H1 (cell line): ENCODE measurements around the gene MOGAT2. TPM values are rescaled to one million over a fixed set of nuclear protein-coding genes. Genes with fewer than 3 reads are reported as not detected.

Source experiments
- CTCF ChIA-PET: fragments of 300-600 bp; sonication (Branson Sonifier 250); formaldehyde crosslinking; loops from one replicate; lab custom pipeline; 2021; ENCODE audit not compliant: partially characterized antibody; lab: Charles Lee
- POLR2A ChIA-PET: fragments of 300-600 bp; sonication (Branson Sonifier 250); formaldehyde crosslinking; loops from one replicate; lab custom pipeline; 2021; ENCODE audit warnings: inconsistent platforms; ENCODE audit not compliant: partially characterized antibody; lab: Charles Lee
- DNase-seq, 2 experiments: peaks; one replicate each; pipeline versions ENCODE4 v3.0.0 to v3.0.0-alpha.2; 2010 to 2022; ENCODE audit warnings: low spot score in 2 of 2, low read depth in 1 of 2, mixed read lengths in 1 of 2
- FAIRE-seq: peaks from 2 replicates; lab custom pipeline; 2011; peaks lifted over from hg19 to GRCh38; lab: Jason Lieb, UNC
- H2AFZ ChIP-seq: 2 replicates; pipeline ENCODE4 v1.8.1; 2012; ENCODE audit warnings: low read length, inconsistent platforms
- H2AK5ac ChIP-seq: 2 replicates; pipeline ENCODE4 v1.6.1; 2013; ENCODE audit warnings: low read depth, low read length
- H2BK120ac ChIP-seq: replicated peaks from 2 replicates; pipeline ENCODE3; 2013; ENCODE audit warnings: low read depth, low read length, inconsistent platforms
- H2BK12ac ChIP-seq: 2 replicates; pipeline ENCODE4 v1.6.1; 2013; ENCODE audit warnings: low read depth, low read length
- H2BK15ac ChIP-seq: 2 replicates; pipeline ENCODE4 v1.6.1; 2013; ENCODE audit warnings: low read length
- H2BK20ac ChIP-seq: 2 replicates; pipeline ENCODE4 v1.6.1; 2013; ENCODE audit warnings: low read length
- H2BK5ac ChIP-seq: 2 replicates; pipeline ENCODE4 v1.6.1; 2013; ENCODE audit warnings: low read depth, low read length
- H3K14ac ChIP-seq: 2 replicates; pipeline ENCODE4 v1.6.1; 2013; ENCODE audit warnings: inconsistent platforms; ENCODE audit not compliant: insufficient read length
- H3K18ac ChIP-seq: 2 replicates; pipeline ENCODE4 v1.6.1; 2013; ENCODE audit warnings: low read length; ENCODE audit errors: extremely low read depth
- H3K23ac ChIP-seq: 2 replicates; pipeline ENCODE4 v1.6.1; 2013; ENCODE audit warnings: inconsistent platforms; ENCODE audit not compliant: insufficient read length
- H3K23me2 ChIP-seq: 2 replicates; pipeline ENCODE4 v1.6.1; 2013; ENCODE audit warnings: low read depth, low read length
- H3K27ac ChIP-seq: 2 replicates; pipeline ENCODE4 v1.6.1; 2011; ENCODE audit warnings: low read depth, low read length, inconsistent platforms
- H3K27me3 ChIP-seq, 4 experiments: replicated peaks in 1 of 4; 1 replicate in 1 of 4; 2 replicates in 3 of 4; pipeline versions ENCODE4 v1.6.1 to v1.8.1; 2011 to 2013; ENCODE audit warnings: low read length in 3 of 4, mild to moderate bottlenecking in 3 of 4, inconsistent platforms in 2 of 4, mixed read lengths in 2 of 4, moderate library complexity in 1 of 4; ENCODE audit not compliant: control insufficient read depth in 3 of 4, insufficient read depth in 3 of 4; ENCODE audit errors: extremely low read depth in 1 of 4
- H3K36me3 ChIP-seq, 4 experiments: 2 replicates each; pipeline versions ENCODE4 v1.6.1 to v1.8.1; 2011 to 2013; ENCODE audit warnings: mild to moderate bottlenecking in 4 of 4, low read length in 3 of 4, moderate library complexity in 2 of 4, control low read depth in 1 of 4, inconsistent platforms in 1 of 4; ENCODE audit not compliant: insufficient read depth in 4 of 4, control insufficient read depth in 2 of 4
- H3K4ac ChIP-seq: replicated peaks from 2 replicates; pipeline ENCODE3; 2013; ENCODE audit warnings: low read length, low read depth, mixed read lengths, inconsistent platforms; ENCODE audit not compliant: insufficient read length
- H3K4me1 ChIP-seq, 4 experiments: replicated peaks in 1 of 4; 1 replicate in 1 of 4; 2 replicates in 3 of 4; pipeline versions ENCODE4 v1.6.1 to v1.8.1; 2011 to 2013; ENCODE audit warnings: low read length in 3 of 4, inconsistent platforms in 2 of 4, mixed read lengths in 1 of 4; ENCODE audit not compliant: insufficient read depth in 4 of 4, control insufficient read depth in 3 of 4
- H3K4me2 ChIP-seq, 2 experiments: 2 replicates each; pipeline versions ENCODE4 v1.6.1 to v1.8.1; 2011 to 2013; ENCODE audit warnings: low read depth in 2 of 2, low read length in 2 of 2, control low read depth in 1 of 2, inconsistent platforms in 1 of 2, mild to moderate bottlenecking in 1 of 2; ENCODE audit not compliant: insufficient read depth in 1 of 2
- H3K4me3 ChIP-seq, 4 experiments: fragments of 200-600, 300-600 bp in 1 of 4; sonication (generic), shearing (Covaris generic), sonication (Bioruptor Twin) in 1 of 4; 2 replicates each; pipeline versions ENCODE4 v1.5.1 to v1.8.1; 2011 to 2016; ENCODE audit warnings: low read length in 4 of 4, low read depth in 3 of 4, control low read depth in 2 of 4, inconsistent platforms in 2 of 4, mild to moderate bottlenecking in 2 of 4, mixed read lengths in 1 of 4, moderate library complexity in 1 of 4; ENCODE audit not compliant: insufficient read depth in 2 of 4; ENCODE audit errors: extremely low read depth in 1 of 4
- H3K56ac ChIP-seq: replicated peaks from 2 replicates; pipeline ENCODE3; 2013; ENCODE audit warnings: low read depth, mild to moderate bottlenecking, mixed read lengths, low read length, inconsistent platforms; ENCODE audit not compliant: insufficient read length
- H3K79me1 ChIP-seq: 2 replicates; pipeline ENCODE4 v1.6.1; 2013; ENCODE audit warnings: low read depth, low read length, control low read depth
- H3K79me2 ChIP-seq, 2 experiments: 2 replicates each; pipeline versions ENCODE4 v1.6.1 to v1.8.1; 2012 to 2013; ENCODE audit warnings: low read length in 2 of 2, mild to moderate bottlenecking in 2 of 2, inconsistent platforms in 1 of 2; ENCODE audit not compliant: insufficient read depth in 2 of 2, control insufficient read depth in 1 of 2
- H3K9ac ChIP-seq, 4 experiments: replicated peaks in 1 of 4; 1 replicate in 1 of 4; 2 replicates in 3 of 4; pipeline versions ENCODE4 v1.6.1 to v1.8.1; 2011 to 2013; ENCODE audit warnings: low read depth in 3 of 4, low read length in 3 of 4, control low read depth in 2 of 4, mild to moderate bottlenecking in 2 of 4, moderate library complexity in 2 of 4, inconsistent platforms in 1 of 4; ENCODE audit errors: extremely low read depth in 1 of 4
- H3K9me3 ChIP-seq, 2 experiments: 2 replicates each; pipeline versions ENCODE4 v1.6.1 to v1.8.1; 2012 to 2013; ENCODE audit warnings: mild to moderate bottlenecking in 2 of 2, moderate library complexity in 2 of 2, control low read depth in 1 of 2, inconsistent platforms in 1 of 2, low read depth in 1 of 2, low read length in 1 of 2, mixed read lengths in 1 of 2; ENCODE audit not compliant: insufficient read depth in 2 of 2
- H4K20me1 ChIP-seq, 2 experiments: replicated peaks in 1 of 2; 2 replicates each; pipeline versions ENCODE3 to v1.8.1; 2011 to 2013; ENCODE audit warnings: inconsistent platforms in 2 of 2, low read length in 2 of 2, mild to moderate bottlenecking in 1 of 2; ENCODE audit not compliant: insufficient read depth in 2 of 2, control insufficient read depth in 1 of 2
- H4K5ac ChIP-seq: 2 replicates; pipeline ENCODE4 v1.6.1; 2013; ENCODE audit warnings: low read length, low read depth, mixed read lengths, inconsistent platforms; ENCODE audit not compliant: insufficient read length
- H4K8ac ChIP-seq: 2 replicates; pipeline ENCODE4 v1.8.0; 2013; ENCODE audit warnings: mild to moderate bottlenecking, moderate library complexity, low read length, inconsistent platforms; ENCODE audit not compliant: insufficient read depth; ENCODE audit errors: extremely low read depth
- H4K91ac ChIP-seq: replicated peaks from 2 replicates; pipeline ENCODE3; 2013; ENCODE audit warnings: low read length, mixed read lengths, inconsistent platforms; ENCODE audit not compliant: insufficient read length
- FOSL1 ChIP-seq: IDR thresholded peaks from 2 replicates; pipeline ENCODE4 v1.6.1; 2011; ENCODE audit warnings: mild to moderate bottlenecking, low read depth, low read length, moderate library complexity; ENCODE audit not compliant: insufficient read depth
- SIRT6 ChIP-seq: IDR thresholded peaks from one replicate; pipeline ENCODE4 v1.7.1; 2012; ENCODE audit warnings: low read length, inconsistent platforms
- WGBS, 2 experiments: shearing (Covaris generic) in 1 of 2; methylation state at CpG; one replicate each; pipeline versions ENCODE4 v1.1.6 to v1.1.7; 2013 to 2015; ENCODE audit warnings: low lambda C conversion rate in 2 of 2, mixed read lengths in 2 of 2, inconsistent platforms in 1 of 2, low coverage in 1 of 2, missing lambda C conversion rate in 1 of 2; ENCODE audit not compliant: insufficient replicate concordance in 2 of 2, insufficient coverage in 1 of 2, insufficient read length in 1 of 2; ENCODE audit errors: extremely low coverage in 1 of 2, missing lambda C conversion rate in 1 of 2; 5-methylcytosine and 5-hydroxymethylcytosine counted together
- polyA plus RNA-seq, 7 experiments: library from polyadenylated mRNA; depleted of rRNA in 3 of 7; stranded (reverse) in 5 of 7; unstranded in 2 of 7; fragments of >200 nt in 5 of 7; fragments of 200-250 nt in 2 of 7; gene quantifications; 1 replicate in 5 of 7; 2 replicates in 1 of 7; 4 replicates in 1 of 7; pipeline versions ENCODE4 v1.2.1 to v1.2.3, GENCODE V29; 2011 to 2013; ENCODE audit warnings: missing spikeins in 2 of 7, mixed read lengths in 2 of 7
- total RNA-seq: library from RNA; stranded (reverse); fragmentation: NEBNext Ultra II Directional; extraction: Animal tissue kit (Norgen Biotek cat#: 25700); gene quantifications from 2 replicates; pipeline ENCODE4 v1.2.1, GENCODE V29; 2021
- TF ChIP-seq, protein P1 (sequence below), 3 experiments: IDR thresholded peaks; 1 replicate in 2 of 3; 2 replicates in 1 of 3; pipeline versions ENCODE4 v1.5.1 to v1.6.1; 2011; ENCODE audit warnings: low read length in 3 of 3, mild to moderate bottlenecking in 3 of 3, inconsistent platforms in 2 of 3, low read depth in 1 of 3, moderate library complexity in 1 of 3; ENCODE audit not compliant: insufficient read depth in 1 of 3; ENCODE audit errors: control extremely low read depth in 1 of 3
- TF ChIP-seq, protein P2 (sequence below): IDR thresholded peaks from 2 replicates; pipeline ENCODE4 v1.6.1; 2012; ENCODE audit warnings: inconsistent platforms

Gene MOGAT2
- total and polyA plus RNA-seq, 2 of the 8 experiments (the other 6 are each of a cell fraction or from before 2014, with no cell fraction given): not detected

DNA sequence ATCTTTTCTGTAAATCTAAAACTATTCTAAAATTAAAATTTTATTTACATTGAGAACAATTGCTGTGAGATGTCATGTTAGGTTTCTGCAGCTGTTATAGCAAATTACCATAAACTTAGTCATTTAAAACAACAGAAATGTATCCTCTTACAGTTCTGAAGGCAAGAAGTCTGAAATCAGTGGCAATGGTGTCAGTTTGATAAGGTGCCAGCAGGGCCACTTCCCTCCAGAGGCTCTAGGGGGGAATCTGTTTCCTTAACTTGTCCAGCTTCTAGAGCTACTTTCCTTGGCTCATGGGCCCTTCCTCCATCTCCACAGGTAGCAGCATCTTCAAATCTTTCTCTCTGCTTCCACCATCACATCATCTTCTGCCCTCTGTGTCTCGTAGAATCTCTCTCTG is 23.0 kb downstream of the MOGAT2 start:
- no peaks in the 10 kb centered on the region for H3K4me1 ChIP-seq
- no peak overlapping the region for H4K91ac ChIP-seq
- H4K5ac ChIP-seq: no peak overlapping the region
- no peak overlapping the region for H2BK120ac ChIP-seq
- no peaks in the 10 kb centered on the region for H3K23me2 ChIP-seq
- H3K9me3 ChIP-seq: no peaks in the 10 kb centered on the region
- H2AK5ac ChIP-seq: no peak overlapping the region
- no peaks in the 10 kb centered on the region; a peak in 1 of 7 replicates for H3K27me3 ChIP-seq
- H3K18ac ChIP-seq: no peak overlapping the region
- H2BK15ac ChIP-seq: no peak overlapping the region
- H3K4ac ChIP-seq: no peak overlapping the region
- ChIA-PET CTCF (interaction anchor here (0.8 to 1.0 kb wide), 2 partner anchors 10 to 62 kb away, joined by 3 read pairs; no protein-coding TSS in a partner anchor), POLR2A (no interaction called here)
- H3K9ac ChIP-seq: no peak overlapping the region
- H4K8ac ChIP-seq: no peak overlapping the region
- H3K4me2 ChIP-seq: no peak overlapping the region
- DNase-seq (no peak), FAIRE-seq (no peak)
- no peak overlapping the region for H3K27ac ChIP-seq
- no peaks in the 10 kb centered on the region for H3K36me3 ChIP-seq
- TF ChIP-seq, protein P1, sequence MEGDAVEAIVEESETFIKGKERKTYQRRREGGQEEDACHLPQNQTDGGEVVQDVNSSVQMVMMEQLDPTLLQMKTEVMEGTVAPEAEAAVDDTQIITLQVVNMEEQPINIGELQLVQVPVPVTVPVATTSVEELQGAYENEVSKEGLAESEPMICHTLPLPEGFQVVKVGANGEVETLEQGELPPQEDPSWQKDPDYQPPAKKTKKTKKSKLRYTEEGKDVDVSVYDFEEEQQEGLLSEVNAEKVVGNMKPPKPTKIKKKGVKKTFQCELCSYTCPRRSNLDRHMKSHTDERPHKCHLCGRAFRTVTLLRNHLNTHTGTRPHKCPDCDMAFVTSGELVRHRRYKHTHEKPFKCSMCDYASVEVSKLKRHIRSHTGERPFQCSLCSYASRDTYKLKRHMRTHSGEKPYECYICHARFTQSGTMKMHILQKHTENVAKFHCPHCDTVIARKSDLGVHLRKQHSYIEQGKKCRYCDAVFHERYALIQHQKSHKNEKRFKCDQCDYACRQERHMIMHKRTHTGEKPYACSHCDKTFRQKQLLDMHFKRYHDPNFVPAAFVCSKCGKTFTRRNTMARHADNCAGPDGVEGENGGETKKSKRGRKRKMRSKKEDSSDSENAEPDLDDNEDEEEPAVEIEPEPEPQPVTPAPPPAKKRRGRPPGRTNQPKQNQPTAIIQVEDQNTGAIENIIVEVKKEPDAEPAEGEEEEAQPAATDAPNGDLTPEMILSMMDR (IDR thresholded peaks at IDR 0.05; ENCODE audit: control extremely low read depth in 1 of 3, insufficient read depth in 1 of 3, low read depth in 1 of 3, low read length in 3 of 3): peak in 1 of 3 experiments; percentile 11; a peak in 1 of 4 replicates
- TF ChIP-seq FOSL1 (no peak), SIRT6 (no peak)
- TF ChIP-seq, protein P2, sequence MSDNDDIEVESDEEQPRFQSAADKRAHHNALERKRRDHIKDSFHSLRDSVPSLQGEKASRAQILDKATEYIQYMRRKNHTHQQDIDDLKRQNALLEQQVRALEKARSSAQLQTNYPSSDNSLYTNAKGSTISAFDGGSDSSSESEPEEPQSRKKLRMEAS: no peak
- no peak overlapping the region for H2BK5ac ChIP-seq
- H3K79me1 ChIP-seq: no peaks in the 10 kb centered on the region
- no peak overlapping the region for H2BK12ac ChIP-seq
- no peak overlapping the region for H2AFZ ChIP-seq
- H3K14ac ChIP-seq: no peak overlapping the region
- no peak overlapping the region for H2BK20ac ChIP-seq
- no peak overlapping the region for H3K23ac ChIP-seq
- no peak overlapping the region for H3K4me3 ChIP-seq
- H3K79me2 ChIP-seq: no peaks in the 10 kb centered on the region
- H4K20me1 ChIP-seq: no peaks in the 10 kb centered on the region
- WGBS, 2 experiments: 91% methylated on average over 1 of the region's 1 CpG; no CpG with 5 or more reads in 1 of the 2 experiments
- H3K56ac ChIP-seq: no peak overlapping the region
